Kidney capillary endothelial cell (primary cell): Measurements from ENCODE around the gene PELI2.

Source experiments
- DNase-seq: peaks from one replicate; pipeline ENCODE4 v3.0.0-alpha.2; 2018; ENCODE audit warnings: low spot score

The PELI2 gene

GRCh38 chr14:56300495-56300894 is 182.3 kb downstream of the PELI2 start:
- DNase-seq = no peak

GRCh38 chr14:56304456-56304855 is 186.2 kb downstream of the PELI2 start:
- DNase-seq = no peak

- DNase-seq = no peak
Measured at GRCh38 chr14:56309198-56309597, 191.0 kb downstream of the PELI2 start.

- DNase-seq = no peak
Measured at GRCh38 chr14:56310643-56311042, 192.4 kb downstream of the PELI2 start.

- DNase-seq = no peak
Measured at GRCh38 chr14:56313789-56314188, 195.6 kb downstream of the PELI2 start.

GRCh38 chr14:56318393-56319115 is 200.3 kb downstream of the PELI2 start:
- no peak for DNase-seq

- DNase-seq = no peak
Measured at GRCh38 chr14:56321861-56322260, 203.7 kb downstream of the PELI2 start.

GRCh38 chr14:56322531-56322930 is 204.3 kb downstream of the PELI2 start:
- DNase-seq = no peak

GRCh38 chr14:56324454-56324853 is 206.2 kb downstream of the PELI2 start:
- DNase-seq = no peak

- no peak for DNase-seq
Measured at GRCh38 chr14:56324856-56325699, 206.9 kb downstream of the PELI2 start.

GRCh38 chr14:56328021-56328420 is 209.8 kb downstream of the PELI2 start:
- no peak for DNase-seq

GRCh38 chr14:56331592-56332216 is 213.5 kb downstream of the PELI2 start:
- no peak for DNase-seq

GRCh38 chr14:56333359-56334292 is 215.4 kb downstream of the PELI2 start:
- peak; percentile 87 for DNase-seq

- peak; percentile 17 for DNase-seq
Measured at GRCh38 chr14:56334458-56334857, 216.2 kb downstream of the PELI2 start.

- no peak for DNase-seq
Measured at GRCh38 chr14:56338674-56339073, 220.5 kb downstream of the PELI2 start.

GRCh38 chr14:56339855-56340701 is 221.9 kb downstream of the PELI2 start:
- DNase-seq = peak; percentile 89

- no peak for DNase-seq
Measured at GRCh38 chr14:56340932-56341331, 222.7 kb downstream of the PELI2 start.

- DNase-seq = peak; percentile 33
Measured at GRCh38 chr14:56341766-56342493, 223.7 kb downstream of the PELI2 start.

- peak; percentile 75 for DNase-seq
Measured at GRCh38 chr14:56342494-56342942, 224.3 kb downstream of the PELI2 start.

GRCh38 chr14:56349960-56350359 is 231.7 kb downstream of the PELI2 start:
- DNase-seq = no peak
